Right lobe of liver (tissue), 4 donors: Measurements from ENCODE around the gene RSRC1.

Experiments
- CTCF ChIP-seq, 4 donors: fragments of 200-600 bp in 3 of 4; fragments of 450-650 bp in 1 of 4; IDR thresholded peaks; one replicate each; pipeline versions ENCODE4 v1.5.1 to v1.8.0; 2016 to 2022; ENCODE audit warnings: antibody characterized with exemption in 4 of 4, mild to moderate bottlenecking in 2 of 4
- POLR2A ChIP-seq: fragments of 450-650 bp; IDR thresholded peaks from one replicate; pipeline ENCODE4 v1.6.1; 2017; ENCODE audit warnings: antibody characterized with exemption, mild to moderate bottlenecking
- donor health status: DM: no; HTN: no; CAD: no.
- donor health status: DM: no; HTN: no; CAD: no.
- donor health status: DM: no; HTN: yes; CAD: no.

DNA sequence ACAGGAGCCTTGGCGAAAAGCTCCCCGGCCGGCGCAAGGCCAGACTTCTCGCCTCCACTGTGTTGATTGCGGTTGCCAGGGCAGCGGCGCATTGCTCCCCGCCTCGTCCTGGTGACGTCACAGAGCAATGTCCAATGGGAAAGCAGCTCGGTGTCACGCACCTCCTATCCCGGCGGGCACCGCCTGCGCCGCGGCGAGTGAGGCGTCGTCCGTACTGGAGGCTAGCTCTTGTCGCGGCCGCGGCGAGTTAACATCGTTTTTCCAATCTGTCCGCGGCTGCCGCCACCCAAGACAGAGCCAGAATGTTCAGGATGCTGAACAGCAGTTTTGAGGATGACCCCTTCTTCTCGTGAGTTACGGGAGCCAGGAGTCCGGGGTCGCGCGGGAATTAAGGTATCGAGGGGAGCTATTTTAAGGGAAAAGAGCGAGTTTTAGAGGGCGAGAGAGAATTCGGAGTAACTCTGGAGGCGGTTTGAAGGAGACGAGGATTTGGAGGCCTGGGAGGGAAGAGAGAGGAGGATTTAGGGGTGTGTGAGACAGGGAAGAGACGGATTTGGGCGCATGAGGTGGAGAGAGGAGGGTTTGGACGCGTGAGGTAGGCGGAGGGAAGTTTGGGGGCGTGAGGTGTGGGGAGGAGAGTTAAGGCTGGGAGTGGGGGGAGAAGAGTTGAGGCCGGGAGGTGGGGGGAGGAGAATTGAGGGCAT, 461.3 kb downstream of the RSRC1 start, which contains the start of gene MLF1:
- TF ChIP-seq CTCF (IDR thresholded peaks at IDR 0.05), result no peak
- TF ChIP-seq POLR2A, result peak; percentile 29
